K562 (cell line): ENCODE results near the gene CBX1. TPM values are rescaled to one million over a fixed set of nuclear protein-coding genes. Genes with fewer than 3 reads are reported as not detected.

Experiments used
- CBX2 ChIP-seq: fragments of 200-600 bp; sonication (generic); IDR thresholded peaks from one replicate; pipeline ENCODE4 v1.6.1; 2012; ENCODE audit warnings: mild to moderate bottlenecking, low read length, inconsistent platforms; ENCODE audit not compliant: insufficient read depth, poor library complexity, severe bottlenecking
- DPF2 ChIP-seq: fragments of 450-650 bp; IDR thresholded peaks from 2 replicates; pipeline ENCODE4 v1.6.1; 2016
- FIP1L1 ChIP-seq: fragments of 200-400 bp; formaldehyde crosslinking; IDR thresholded peaks from 2 replicates; pipeline ENCODE4 v1.6.1; 2018; ENCODE audit warnings: mild to moderate bottlenecking, low read depth, low read length; ENCODE audit not compliant: poor library complexity, severe bottlenecking
- NFYB ChIP-seq: IDR thresholded peaks from 2 replicates; pipeline ENCODE4 v1.6.1; 2011; ENCODE audit warnings: mild to moderate bottlenecking, moderate library complexity; ENCODE audit not compliant: insufficient read length; ENCODE audit errors: extremely low read depth
- ZFP36 ChIP-seq: fragments of 150-350 bp; IDR thresholded peaks from 2 replicates; pipeline ENCODE4 v1.6.1; 2018; ENCODE audit warnings: low read length, low read depth; ENCODE audit not compliant: partially characterized antibody
- polyA plus RNA-seq, 8 experiments: library from polyadenylated mRNA; depleted of rRNA in 4 of 8; stranded (reverse) in 5 of 8; unstranded in 3 of 8; fragments of >200 nt; fragmentation: Nextera tagmentation in 2 of 8; fragmentation: Illumina TruSeq in 1 of 8; extraction: Ambion mirVana in 2 of 8; extraction: Trizol in 1 of 8; gene quantifications; 2 replicates each; pipeline versions ENCODE4 v1.2.1 to v1.2.3, GENCODE V29; 2011 to 2014; ENCODE audit warnings: inconsistent platforms in 1 of 8, missing spikeins in 1 of 8
- total RNA-seq, 7 experiments: library from RNA; depleted of rRNA in 6 of 7; stranded (reverse); fragments of >200 nt in 6 of 7; fragmentation: Illumina TruSeq in 2 of 7; extraction: Trizol in 2 of 7; gene quantifications; 2 replicates each; pipeline versions ENCODE4 v1.2.1 to v1.2.3, GENCODE V29; 2011 to 2021; ENCODE audit warnings: low replicate concordance in 1 of 7
- TF ChIP-seq, protein P1 (sequence below): fragments of 250-450 bp; sonication (Bioruptor Pico); IDR thresholded peaks from 2 replicates; pipeline ENCODE4 v1.5.0; 2021; ENCODE audit warnings: mild to moderate bottlenecking, moderate library complexity
- TF ChIP-seq, protein P2 (sequence below): fragments of 450-650 bp; formaldehyde crosslinking; IDR thresholded peaks from 2 replicates; pipeline ENCODE4 v1.4.0; 2020; ENCODE audit warnings: mild to moderate bottlenecking, moderate library complexity

The CBX1 gene
- total and polyA plus RNA-seq, 9 of the 15 experiments (the other 6 are each of a cell fraction or from before 2014, with no cell fraction given): 10.6 to 95.7 (median 52.7) TPM

DNA sequence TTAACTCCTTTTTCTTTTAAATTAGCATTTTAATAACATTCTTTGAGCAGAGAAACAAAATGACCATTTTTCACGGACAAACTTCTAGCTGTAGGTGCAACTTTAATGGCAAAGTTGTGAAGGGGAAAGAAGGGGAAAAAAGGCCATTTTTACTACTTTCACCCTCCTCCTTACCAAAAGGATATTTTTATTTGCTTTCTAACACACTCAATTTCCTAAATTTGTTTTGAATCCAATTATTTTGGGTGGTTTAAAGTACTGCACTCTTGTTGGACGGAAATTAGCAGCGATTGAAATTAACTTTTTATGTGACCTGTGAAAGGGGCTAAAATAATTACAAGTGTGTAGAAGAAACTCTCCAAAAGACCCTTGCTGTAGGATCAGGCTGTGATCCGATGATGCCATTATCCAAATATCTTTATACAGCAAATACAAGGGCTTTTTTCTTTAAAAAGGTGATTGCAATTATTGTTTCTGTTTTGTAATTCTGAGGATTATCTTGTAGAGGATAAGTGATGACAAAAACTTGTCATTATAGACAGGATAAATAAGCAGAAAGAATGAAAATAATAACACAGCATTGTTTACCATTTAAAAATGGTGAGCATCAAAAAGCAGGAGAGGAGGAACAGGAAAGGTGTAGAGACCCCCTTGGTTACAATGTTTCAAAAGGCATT lies 48.6 kb upstream of the CBX1 start (continued):
- TF ChIP-seq ZFP36: no peak
- TF ChIP-seq FIP1L1: no peak
- TF ChIP-seq, protein P1, sequence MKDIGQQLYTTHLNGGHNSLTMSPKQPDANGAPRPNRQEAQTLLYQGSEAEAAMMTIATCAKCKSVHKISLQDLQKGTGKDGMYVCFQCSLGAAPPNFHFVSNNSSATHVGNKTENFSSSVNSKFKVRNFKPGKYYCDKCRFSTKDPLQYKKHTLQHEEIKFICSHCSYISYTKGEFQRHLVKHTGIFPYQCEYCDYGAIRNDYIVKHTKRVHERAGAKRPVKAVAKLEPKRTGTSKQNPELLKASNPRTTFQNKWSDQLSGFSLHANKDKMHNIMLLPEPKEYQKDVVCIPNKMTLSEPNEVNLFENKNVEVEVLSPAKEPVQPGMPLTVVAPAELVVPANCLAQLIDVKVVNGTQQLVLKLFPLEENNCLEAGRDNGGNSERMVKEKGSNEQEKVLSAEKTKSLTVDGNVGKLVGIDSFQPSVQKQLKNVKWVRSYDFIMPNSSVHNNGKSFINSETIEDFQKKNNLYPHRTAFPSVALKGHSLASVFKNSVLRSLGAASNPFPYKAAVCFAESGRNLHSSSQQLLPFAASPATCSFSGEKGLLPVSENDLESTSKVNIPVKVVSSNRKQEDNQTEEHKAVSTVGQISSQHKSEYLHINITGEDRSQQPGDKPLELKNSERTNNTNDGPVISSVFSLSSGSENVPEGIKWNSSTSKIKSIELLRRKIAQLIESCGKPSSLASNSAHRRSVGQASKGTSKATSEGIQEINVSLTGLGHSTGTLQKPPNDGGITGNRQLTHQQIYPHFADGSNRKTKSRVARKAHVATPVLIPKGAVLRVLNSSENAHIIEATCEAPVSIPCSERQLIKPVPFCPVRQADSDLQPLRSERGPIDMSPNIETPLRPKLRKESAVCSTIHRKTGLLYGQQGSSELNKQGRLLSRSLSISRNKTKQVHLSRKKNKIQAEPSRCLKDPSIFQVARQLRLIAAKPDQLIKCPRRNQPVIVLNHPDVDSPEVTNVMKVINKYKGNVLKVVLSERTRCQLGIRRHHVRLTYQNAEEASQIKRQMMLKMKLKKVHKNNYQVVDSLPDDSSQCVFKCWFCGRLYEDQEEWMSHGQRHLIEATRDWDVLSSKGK (CRISPR knock-in tag): no peak
- TF ChIP-seq DPF2: no peak
- TF ChIP-seq NFYB: no peak
- TF ChIP-seq, protein P2, sequence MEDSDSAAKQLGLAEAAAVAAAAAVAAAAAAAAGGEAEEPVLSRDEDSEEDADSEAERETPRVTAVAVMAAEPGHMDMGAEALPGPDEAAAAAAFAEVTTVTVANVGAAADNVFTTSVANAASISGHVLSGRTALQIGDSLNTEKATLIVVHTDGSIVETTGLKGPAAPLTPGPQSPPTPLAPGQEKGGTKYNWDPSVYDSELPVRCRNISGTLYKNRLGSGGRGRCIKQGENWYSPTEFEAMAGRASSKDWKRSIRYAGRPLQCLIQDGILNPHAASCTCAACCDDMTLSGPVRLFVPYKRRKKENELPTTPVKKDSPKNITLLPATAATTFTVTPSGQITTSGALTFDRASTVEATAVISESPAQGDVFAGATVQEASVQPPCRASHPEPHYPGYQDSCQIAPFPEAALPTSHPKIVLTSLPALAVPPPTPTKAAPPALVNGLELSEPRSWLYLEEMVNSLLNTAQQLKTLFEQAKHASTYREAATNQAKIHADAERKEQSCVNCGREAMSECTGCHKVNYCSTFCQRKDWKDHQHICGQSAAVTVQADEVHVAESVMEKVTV (CRISPR knock-in tag): no peak
- peak; percentile 94 for TF ChIP-seq CBX2
